HepG2 (cell line): ENCODE measurements around the gene DNASE1. TPM values are rescaled to one million over a fixed set of nuclear protein-coding genes. Genes with fewer than 3 reads are reported as not detected.

Experiments
- AKAP8 ChIP-seq: sonication (generic); formaldehyde crosslinking; IDR thresholded peaks from 2 replicates; pipeline ENCODE4 v1.5.1; 2020; ENCODE audit warnings: mild to moderate bottlenecking, missing genetic modification reagents
- BATF2 ChIP-seq: sonication (generic); formaldehyde crosslinking; IDR thresholded peaks from 2 replicates; pipeline ENCODE4 v1.8.0; 2022; ENCODE audit warnings: mild to moderate bottlenecking, missing genetic modification reagents, moderate library complexity
- CHD2 ChIP-seq: IDR thresholded peaks from 2 replicates; pipeline ENCODE4 v1.6.1; 2011; ENCODE audit warnings: low read depth, low read length, improper control_type of control experiment
- DMAP1 ChIP-seq: IDR thresholded peaks from 2 replicates; pipeline ENCODE4 v1.6.1; 2016
- DRAP1 ChIP-seq: IDR thresholded peaks from 2 replicates; pipeline ENCODE4 v1.6.1; 2016; ENCODE audit warnings: missing genetic modification reagents, missing compliant biosample characterization
- E2F5 ChIP-seq: sonication (generic); formaldehyde crosslinking; conservative IDR thresholded peaks from 2 replicates; pipeline ENCODE4 v1.4.0; 2020; ENCODE audit warnings: missing genetic modification reagents
- FOXK1 ChIP-seq: sonication (generic); formaldehyde crosslinking; IDR thresholded peaks from 2 replicates; pipeline ENCODE4 v1.4.0; 2020; ENCODE audit warnings: low read depth, missing genetic modification reagents, borderline replicate concordance
- KDM5B ChIP-seq: sonication (generic); formaldehyde crosslinking; IDR thresholded peaks from 2 replicates; pipeline ENCODE4 v1.4.0; 2020; ENCODE audit warnings: missing genetic modification reagents, mild to moderate bottlenecking, borderline replicate concordance
- KDM6A ChIP-seq: IDR thresholded peaks from 2 replicates; pipeline ENCODE4 v1.6.1; 2016; ENCODE audit warnings: low read depth
- MYPOP ChIP-seq: sonication (generic); formaldehyde crosslinking; IDR thresholded peaks from 2 replicates; pipeline ENCODE4 v1.8.1; 2023; ENCODE audit warnings: mild to moderate bottlenecking, moderate library complexity, missing genetic modification reagents
- NR0B2 ChIP-seq: sonication (generic); formaldehyde crosslinking; IDR thresholded peaks from 2 replicates; pipeline ENCODE4 v1.4.0; 2020; ENCODE audit warnings: mild to moderate bottlenecking, missing genetic modification reagents
- PBX3 ChIP-seq: sonication (generic); formaldehyde crosslinking; IDR thresholded peaks from 2 replicates; pipeline ENCODE4 v1.8.1; 2023; ENCODE audit warnings: missing genetic modification reagents, inconsistent platforms, borderline replicate concordance
- RAD21 ChIP-seq: fragments of 450-650 bp; formaldehyde crosslinking; IDR thresholded peaks from 2 replicates; pipeline ENCODE4 v1.5.0; 2020; ENCODE audit warnings: mild to moderate bottlenecking
- REST ChIP-seq, 2 experiments: IDR thresholded peaks; 2 replicates each; pipeline ENCODE4 v1.6.1; 2011 to 2012; ENCODE audit warnings: low read length in 2 of 2, borderline replicate concordance in 1 of 2, low read depth in 1 of 2, mild to moderate bottlenecking in 1 of 2, moderate library complexity in 1 of 2
- RXRA ChIP-seq: sonication (generic); formaldehyde crosslinking; IDR thresholded peaks from 2 replicates; pipeline ENCODE4 v1.5.1; 2020; ENCODE audit warnings: missing genetic modification reagents
- SP5 ChIP-seq: IDR thresholded peaks from 2 replicates; pipeline ENCODE4 v1.6.1; 2016; ENCODE audit warnings: low read depth, borderline replicate concordance
- SRSF1 ChIP-seq: fragments of 200-400 bp; formaldehyde crosslinking; optimal IDR thresholded peaks from 2 replicates; pipeline ENCODE3; 2017; ENCODE audit warnings: mild to moderate bottlenecking, low read depth, low read length, moderate library complexity
- TRIM22 ChIP-seq: fragments of 450-650 bp; IDR thresholded peaks from 2 replicates; pipeline ENCODE4 v1.6.1; 2017
- ZNF292 ChIP-seq: sonication (generic); formaldehyde crosslinking; IDR thresholded peaks from 2 replicates; pipeline ENCODE4 v1.8.1; 2022; ENCODE audit warnings: mild to moderate bottlenecking, low read depth, missing genetic modification reagents, borderline replicate concordance
- ZNF30 ChIP-seq: sonication (generic); formaldehyde crosslinking; IDR thresholded peaks from 2 replicates; pipeline ENCODE4 v1.5.0; 2020; ENCODE audit warnings: mild to moderate bottlenecking, missing genetic modification reagents
- ZNF788 ChIP-seq: sonication (generic); formaldehyde crosslinking; IDR thresholded peaks from 2 replicates; pipeline ENCODE4 v1.5.0; 2020; ENCODE audit warnings: mild to moderate bottlenecking, missing genetic modification reagents, borderline replicate concordance
- polyA plus RNA-seq, 8 experiments: library from polyadenylated mRNA; depleted of rRNA in 3 of 8; stranded (reverse) in 7 of 8; unstranded in 1 of 8; fragments of >200 nt; fragmentation: Illumina TruSeq in 4 of 8; extraction: Trizol in 4 of 8; gene quantifications; 2 replicates each; pipeline versions ENCODE4 v1.2.1 to v1.2.3, GENCODE V29; 2011 to 2016; ENCODE audit warnings: low read depth in 4 of 8, missing spikeins in 1 of 8, mixed read lengths in 1 of 8; ENCODE audit not compliant: insufficient read depth in 1 of 8
- total RNA-seq, 5 experiments: library from RNA; depleted of rRNA; stranded (reverse); fragments of >200 nt; fragmentation: Illumina TruSeq; extraction: Trizol; gene quantifications; 2 replicates each; pipeline ENCODE4 v1.2.3, GENCODE V29; 2016; ENCODE audit warnings: low read depth in 1 of 5

Gene DNASE1
- total and polyA plus RNA-seq, 2 of the 13 experiments (the other 11 are each of a cell fraction or from before 2014, with no cell fraction given): 7.1 to 11.1 TPM

GRCh38 chr16:3640207-3640606, 14.3 kb upstream of the DNASE1 start (continued):
- TF ChIP-seq KDM5B (CRISPR knock-in tag) (no peak), DRAP1 (CRISPR knock-in tag) (peak; percentile 35; the same call in 1 of the 2 replicates), AKAP8 (CRISPR knock-in tag) (no peak), KDM6A (CRISPR knock-in tag) (0 out of 2 replicates have a peak, but pooled peaks have one; percentile 25), DMAP1 (no peak), TRIM22 (no peak), ZNF788 (CRISPR knock-in tag) (peak; percentile 23; the same call in 1 of the 2 replicates), PBX3 (CRISPR knock-in tag) (no peak), SRSF1 (no peak), NR0B2 (CRISPR knock-in tag) (no peak), BATF2 (no peak), SP5 (CRISPR knock-in tag) (peak; percentile 49), REST (IDR thresholded peaks at IDR 0.05; ENCODE audit: borderline replicate concordance in 1 of 2, low read depth in 1 of 2, low read length in 2 of 2) (no peak), ZNF292 (CRISPR knock-in tag) (peak; percentile 94; the same call in 1 of the 2 replicates), RAD21 (CRISPR knock-in tag) (0 out of 2 replicates have a peak, but pooled peaks have one; percentile 8), MYPOP (no peak), ZNF30 (CRISPR knock-in tag) (no peak), RXRA (CRISPR knock-in tag) (no peak), CHD2 (no peak), E2F5 (CRISPR knock-in tag) (no peak), FOXK1 (no peak)
